ENCODE results near the gene SLC39A11.
"Not testable (repeated sequence)": the region's sequence is repeated elsewhere in the genome, so short reads cannot be mapped to it uniquely, and the experiment has no call there.

Gene SLC39A11

GRCh38 chr17:73007407-73007806, 85.1 kb downstream of the SLC39A11 start:
- no peak for DNase-seq (ENCODE audit: low read depth, low spot score)
- ChIA-PET CTCF (no interaction called here), POLR2A (no interaction called here)
- TF ChIP-seq CTCF (IDR thresholded peaks at IDR 0.05; ENCODE audit: insufficient read depth, low read length, missing control alignments): no peak
- H3K4me3 ChIP-seq (ENCODE audit: low read depth, low read length): no peak overlapping the region

- CTCF ChIA-PET: interaction anchor here (1.0 to 2.8 kb wide), 4 partner anchors 9 to 24 kb away, joined by 3 to 14 read pairs (median 4); no protein-coding TSS in a partner anchor
- TF ChIP-seq CTCF (IDR thresholded peaks at IDR 0.05; ENCODE audit: insufficient read depth, low read length, missing control alignments): no peak
- POLR2A ChIA-PET: no interaction called here
These were observed 87.1 kb downstream of the SLC39A11 start for GRCh38 chr17:73005360-73005759.

GRCh38 chr17:73003487-73003886, 89.0 kb downstream of the SLC39A11 start:
- TF ChIP-seq CTCF (IDR thresholded peaks at IDR 0.05; ENCODE audit: insufficient read depth, low read length, missing control alignments): no peak
- POLR2A ChIA-PET: no interaction called here
- CTCF ChIA-PET: interaction anchor here (1.4 to 5.1 kb wide), 2 partner anchors 18 to 278 kb away, joined by 4 to 31 read pairs; no protein-coding TSS in a partner anchor
- no peak for DNase-seq (ENCODE audit: low read depth, low spot score)
- no peak overlapping the region for H3K4me3 ChIP-seq (ENCODE audit: low read depth, low read length)

More at GRCh38 chr17:73005360-73005759, 87.1 kb downstream of the SLC39A11 start:
- no peak for DNase-seq (ENCODE audit: low read depth, low spot score)
- no peak overlapping the region for H3K4me3 ChIP-seq (ENCODE audit: low read depth, low read length)

GRCh38 chr17:73000832-73001231, 91.7 kb downstream of the SLC39A11 start:
- no peak for DNase-seq (ENCODE audit: low read depth, low spot score)
- ChIA-PET CTCF (interaction anchor here (0.7 to 5.1 kb wide), 3 partner anchors 13 to 273 kb away, joined by 3 to 31 read pairs (median 4); no protein-coding TSS in a partner anchor), POLR2A (no interaction called here)
- no peak overlapping the region for H3K4me3 ChIP-seq (ENCODE audit: low read depth, low read length)
- no peak for TF ChIP-seq CTCF (IDR thresholded peaks at IDR 0.05; ENCODE audit: insufficient read depth, low read length, missing control alignments)

- CTCF ChIA-PET: interaction anchor here (5.1 kb wide), 1 partner anchor 14 kb away, joined by 31 read pairs; no protein-coding TSS in a partner anchor
- H3K4me3 ChIP-seq (ENCODE audit: low read depth, low read length); POLR2A ChIA-PET; DNase-seq (ENCODE audit: low read depth, low spot score): not testable (repeated sequence)
These were observed 93.0 kb downstream of the SLC39A11 start for GRCh38 chr17:72999474-72999873.

GRCh38 chr17:72998343-72998742, 94.1 kb downstream of the SLC39A11 start:
- DNase-seq (ENCODE audit: low read depth, low spot score): no peak
- H3K4me3 ChIP-seq (ENCODE audit: low read depth, low read length): no peak overlapping the region
- TF ChIP-seq CTCF (IDR thresholded peaks at IDR 0.05; ENCODE audit: insufficient read depth, low read length, missing control alignments): no peak
- ChIA-PET CTCF (interaction anchor here (5.1 kb wide), 1 partner anchor 13 kb away, joined by 31 read pairs; no protein-coding TSS in a partner anchor), POLR2A (no interaction called here)

GRCh38 chr17:72997559-72997958, 94.9 kb downstream of the SLC39A11 start:
- DNase-seq (ENCODE audit: low read depth, low spot score): no peak
- ChIA-PET CTCF (interaction anchor here (0.8 kb wide), 1 partner anchor 11 kb away, joined by 3 read pairs; no protein-coding TSS in a partner anchor), POLR2A (no interaction called here)
- H3K4me3 ChIP-seq (ENCODE audit: low read depth, low read length): no peak overlapping the region
- TF ChIP-seq CTCF (IDR thresholded peaks at IDR 0.05; ENCODE audit: insufficient read depth, low read length, missing control alignments): no peak

All from AG04449 (cell line).